HG03521 (cell line): ENCODE measurements around the gene VSTM1.

ENCODE experiments used
- ATAC-seq: cut with Tn5 transposase; IDR thresholded peaks from one replicate; pipeline ENCODE4 v1.9.1; 2021; ENCODE audit warnings: mild to moderate bottlenecking, moderate library complexity; ENCODE audit not compliant: unreplicated experiment

The VSTM1 gene

GRCh38 chr19:54013866-54014265 lies 49.8 kb downstream of the VSTM1 start:
- no peak for ATAC-seq

GRCh38 chr19:54011507-54012211 lies 52.0 kb downstream of the VSTM1 start:
- ATAC-seq, result no peak

GRCh38 chr19:54010474-54010873 lies 53.2 kb downstream of the VSTM1 start:
- ATAC-seq, result no peak

GRCh38 chr19:54009440-54009839 lies 54.3 kb downstream of the VSTM1 start:
- ATAC-seq, result no peak

- ATAC-seq, result no peak
Observed at GRCh38 chr19:54002495-54003315, 61.0 kb downstream of the VSTM1 start.

- ATAC-seq, result no peak
Observed at GRCh38 chr19:54001496-54001895, 62.2 kb downstream of the VSTM1 start.

- ATAC-seq, result no peak
Observed at GRCh38 chr19:53999694-54000093, 64.0 kb downstream of the VSTM1 start.

- no peak for ATAC-seq
Observed at GRCh38 chr19:53998223-53998622, 65.5 kb downstream of the VSTM1 start.

- no peak for ATAC-seq
Observed at GRCh38 chr19:53994811-53995210, 68.9 kb downstream of the VSTM1 start.

- no peak for ATAC-seq
Observed at GRCh38 chr19:53993448-53993847, 70.2 kb downstream of the VSTM1 start.

- ATAC-seq, result no peak
Observed at GRCh38 chr19:53992815-53993214, 70.9 kb downstream of the VSTM1 start.

- ATAC-seq, result no peak
Observed at GRCh38 chr19:53992211-53992610, 71.5 kb downstream of the VSTM1 start.

- no peak for ATAC-seq
Observed at GRCh38 chr19:53991224-53992113, 72.2 kb downstream of the VSTM1 start, which contains the start of gene CACNG6. TSS of gene CACNG6 (plus strand) at chr19:53991637. CDS start at chr19:53992878, 1,241 bp downstream.
